Measurements from ENCODE around the gene SH3PXD2A. TPM values are rescaled to one million over a fixed set of nuclear protein-coding genes. Genes with fewer than 3 reads are reported as not detected.

SH3PXD2A gene
- total RNA-seq, 5 donors from 2014 or later (not counting 1 experiment from before 2014, with no cell fraction given) = 5.8 to 11.8 (median 9.8) TPM

DNA sequence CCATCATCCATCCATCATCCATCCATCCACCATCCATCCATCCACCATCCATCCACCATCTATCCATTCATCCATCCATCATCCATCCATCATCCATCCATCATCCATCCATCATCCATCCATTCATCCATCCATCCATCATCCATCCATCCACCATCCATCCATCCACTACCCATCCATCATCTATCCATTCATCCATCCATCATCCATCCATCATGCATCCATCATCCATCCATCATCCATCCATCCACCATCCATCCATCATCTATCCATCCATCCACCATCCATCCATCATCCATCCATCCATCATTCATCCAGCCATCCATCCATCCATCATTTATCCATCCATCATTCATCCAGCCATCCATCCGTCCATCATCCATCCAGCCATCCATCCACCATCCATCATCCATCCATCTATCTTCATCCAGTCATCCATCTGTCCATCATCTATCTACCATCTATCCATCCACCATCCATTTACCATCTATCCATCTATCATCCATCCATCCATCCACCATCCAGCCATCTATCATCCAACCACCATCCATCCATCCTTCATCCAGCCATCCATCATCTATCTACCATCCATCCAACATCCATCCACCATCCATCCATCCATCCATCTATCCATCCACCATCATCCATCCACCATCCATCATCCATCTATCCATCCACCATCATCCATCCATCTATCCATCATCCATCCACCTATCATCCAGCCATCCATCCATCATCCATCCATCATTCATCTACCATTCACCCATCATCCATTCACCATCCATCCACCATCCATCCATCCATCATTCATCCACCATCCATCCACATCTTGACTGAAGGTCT lies 153.8 kb downstream of the SH3PXD2A start:
- Mint-ChIP-seq H3K27me3 (no peaks in the 10 kb centered on the region), H3K4me3 (no peak overlapping the region), H3K27ac (no peak overlapping the region), H3K36me3 (no peaks in the 10 kb centered on the region), H3K9me3 (no peaks in the 10 kb centered on the region), H3K4me1 (peaks cover 2 to 9% (median 6%) of the 10 kb centered on the region in 3 donors)
- no peaks in the 10 kb centered on the region for H3K36me3 ChIP-seq (ENCODE audit: control insufficient read depth in 2 of 2, extremely low read depth in 1 of 2, insufficient read depth in 1 of 2, low read length in 1 of 2)
- no peak for DNase-seq
- H3K4me1 ChIP-seq (ENCODE audit: control insufficient read depth in 1 of 2, extremely low read depth in 1 of 2, insufficient read depth in 2 of 2, low read length in 2 of 2) = peaks cover 0 to 5% of the 10 kb centered on the region in 2 experiments
- ATAC-seq (replicated peaks in 1 of 4) = no peak
- H3K27ac ChIP-seq (ENCODE audit: low read length) = no peak overlapping the region
- ChIA-PET CTCF (interaction anchor here in 1 of 2 donors (1.0 kb wide), 1 partner anchor 16 kb away, joined by 3 read pairs; no protein-coding TSS in a partner anchor), POLR2A (no interaction called here)
- H3K9me3 ChIP-seq = no peaks in the 10 kb centered on the region
- H3K27me3 ChIP-seq (replicated peaks in 1 of 2; ENCODE audit: control insufficient read depth in 2 of 2, extremely low read depth in 1 of 2, insufficient read depth in 2 of 2, low read length in 1 of 2) = peaks cover 0 to 4% of the 10 kb centered on the region in 2 experiments
- WGBS (ENCODE audit: insufficient coverage) = 57% methylated on average over 1 of the region's 1 CpG
- H3K4me3 ChIP-seq (ENCODE audit: control insufficient read depth in 1 of 2, extremely low read depth in 1 of 2, low read length in 1 of 2) = no peak overlapping the region

GRCh38 chr10:103700436-103700715 lies 155.0 kb downstream of the SH3PXD2A start:
- peaks cover 0 to 3% of the 10 kb centered on the region in 2 donors for H3K27me3 Mint-ChIP-seq
- CTCF ChIA-PET = no interaction called here
- no peak overlapping the region for H3K4me3 ChIP-seq (ENCODE audit: control insufficient read depth in 1 of 2, extremely low read depth in 1 of 2, low read length in 1 of 2)

GRCh38 chr10:103699611-103700435 lies 155.6 kb downstream of the SH3PXD2A start:
- H3K4me3 ChIP-seq (ENCODE audit: control insufficient read depth in 1 of 2, extremely low read depth in 1 of 2, low read length in 1 of 2) = no peak overlapping the region
- no peak for DNase-seq
- WGBS (ENCODE audit: insufficient coverage) = 84% methylated on average over 9 of the region's 10 CpGs
- H3K27ac ChIP-seq (ENCODE audit: low read length) = no peak overlapping the region
- no peak overlapping the region for H3K4me3 Mint-ChIP-seq
- peaks cover 0 to 18% of the 10 kb centered on the region in 2 experiments for H3K4me1 ChIP-seq (ENCODE audit: control insufficient read depth in 1 of 2, extremely low read depth in 1 of 2, insufficient read depth in 2 of 2, low read length in 2 of 2)
- H3K36me3 Mint-ChIP-seq = no peaks in the 10 kb centered on the region
- H3K4me1 Mint-ChIP-seq = peaks cover 7 to 21% (median 14%) of the 10 kb centered on the region in 3 donors
- no peak overlapping the region for H3K27ac Mint-ChIP-seq
- peaks cover 0 to 8% of the 10 kb centered on the region in 2 experiments for H3K27me3 ChIP-seq (replicated peaks in 1 of 2; ENCODE audit: control insufficient read depth in 2 of 2, extremely low read depth in 1 of 2, insufficient read depth in 2 of 2, low read length in 1 of 2)
- peaks cover 0 to 3% of the 10 kb centered on the region in 2 donors for H3K27me3 Mint-ChIP-seq
- POLR2A ChIA-PET = no interaction called here
- H3K36me3 ChIP-seq (ENCODE audit: control insufficient read depth in 2 of 2, extremely low read depth in 1 of 2, insufficient read depth in 1 of 2, low read length in 1 of 2) = no peaks in the 10 kb centered on the region
- ATAC-seq (replicated peaks in 1 of 4) = no peak
- no peaks in the 10 kb centered on the region for H3K9me3 ChIP-seq
- H3K9me3 Mint-ChIP-seq = no peaks in the 10 kb centered on the region
- CTCF ChIA-PET = no interaction called here

More at GRCh38 chr10:103700436-103700715, 155.0 kb downstream of the SH3PXD2A start:
- Histone ChIP-seq H3K36me3 (ENCODE audit: control insufficient read depth in 2 of 2, extremely low read depth in 1 of 2, insufficient read depth in 1 of 2, low read length in 1 of 2) (no peaks in the 10 kb centered on the region), H3K27ac (ENCODE audit: low read length) (no peak overlapping the region), H3K27me3 (replicated peaks in 1 of 2; ENCODE audit: control insufficient read depth in 2 of 2, extremely low read depth in 1 of 2, insufficient read depth in 2 of 2, low read length in 1 of 2) (peaks cover 0 to 4% of the 10 kb centered on the region in 2 experiments), H3K9me3 (no peaks in the 10 kb centered on the region), H3K4me1 (ENCODE audit: control insufficient read depth in 1 of 2, extremely low read depth in 1 of 2, insufficient read depth in 2 of 2, low read length in 2 of 2) (peaks cover 0 to 15% of the 10 kb centered on the region in 2 experiments)
- POLR2A ChIA-PET = no interaction called here
- no peaks in the 10 kb centered on the region for H3K36me3 Mint-ChIP-seq
- no peak for ATAC-seq (replicated peaks in 1 of 4)
- no peak overlapping the region for H3K27ac Mint-ChIP-seq
- DNase-seq = no peak
- H3K4me1 Mint-ChIP-seq = peaks cover 7 to 21% (median 14%) of the 10 kb centered on the region in 3 donors
- no peak overlapping the region for H3K4me3 Mint-ChIP-seq
- H3K9me3 Mint-ChIP-seq = no peaks in the 10 kb centered on the region

DNA sequence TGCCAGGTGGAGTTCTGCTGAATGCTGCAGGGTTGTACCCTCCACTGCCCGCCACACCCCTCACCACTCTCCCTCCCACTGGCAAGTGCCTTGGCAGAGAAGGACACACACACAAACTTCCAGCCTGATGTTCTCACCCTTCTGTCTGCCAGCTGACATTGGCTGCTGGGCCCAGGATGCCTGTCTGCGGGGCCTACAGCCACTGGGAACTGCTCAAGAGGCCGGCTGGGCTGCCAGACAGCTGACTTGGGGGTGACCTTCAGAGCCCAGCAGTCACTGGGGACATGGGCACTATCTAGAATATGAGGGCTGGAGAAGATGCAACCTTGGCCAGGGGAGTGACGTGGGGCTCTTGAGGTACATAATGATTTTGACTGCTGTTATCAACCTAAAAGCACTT lies 157.1 kb downstream of the SH3PXD2A start:
- Histone ChIP-seq H3K9me3 (no peaks in the 10 kb centered on the region), H3K27me3 (replicated peaks in 1 of 2; ENCODE audit: control insufficient read depth in 2 of 2, extremely low read depth in 1 of 2, insufficient read depth in 2 of 2, low read length in 1 of 2) (peaks cover 0 to 12% of the 10 kb centered on the region in 2 experiments), H3K4me1 (ENCODE audit: control insufficient read depth in 1 of 2, extremely low read depth in 1 of 2, insufficient read depth in 2 of 2, low read length in 2 of 2) (peaks cover 9 to 31% of the 10 kb centered on the region in 2 experiments), H3K27ac (ENCODE audit: low read length) (no peak overlapping the region), H3K4me3 (ENCODE audit: control insufficient read depth in 1 of 2, extremely low read depth in 1 of 2, low read length in 1 of 2) (no peak overlapping the region), H3K36me3 (ENCODE audit: control insufficient read depth in 2 of 2, extremely low read depth in 1 of 2, insufficient read depth in 1 of 2, low read length in 1 of 2) (no peaks in the 10 kb centered on the region)
- H3K27me3 Mint-ChIP-seq = peaks cover 0 to 3% of the 10 kb centered on the region in 2 donors
- ATAC-seq (replicated peaks in 1 of 4) (no peak), DNase-seq (no peak)
- WGBS (ENCODE audit: insufficient coverage) = no CpG with 5 or more reads among the region's 4 CpGs
- H3K27ac Mint-ChIP-seq = no peak overlapping the region
- ChIA-PET CTCF (interaction anchor here in 1 of 2 donors (0.8 kb wide), 1 partner anchor 10 kb away, joined by 4 read pairs; no protein-coding TSS in a partner anchor), POLR2A (no interaction called here)
- no peaks in the 10 kb centered on the region for H3K9me3 Mint-ChIP-seq
- no peaks in the 10 kb centered on the region for H3K36me3 Mint-ChIP-seq
- H3K4me3 Mint-ChIP-seq = no peak overlapping the region
- peaks cover 13 to 32% (median 20%) of the 10 kb centered on the region in 3 donors for H3K4me1 Mint-ChIP-seq

GRCh38 chr10:103697787-103698186 lies 157.6 kb downstream of the SH3PXD2A start:
- H3K36me3 ChIP-seq (ENCODE audit: control insufficient read depth in 2 of 2, extremely low read depth in 1 of 2, insufficient read depth in 1 of 2, low read length in 1 of 2) = no peaks in the 10 kb centered on the region
- 96% methylated on average over 3 of the region's 4 CpGs for WGBS (ENCODE audit: insufficient coverage)

More at GRCh38 chr10:103697787-103698186, 157.6 kb downstream of the SH3PXD2A start:
- no peaks in the 10 kb centered on the region for H3K36me3 Mint-ChIP-seq
- Histone ChIP-seq H3K27me3 (replicated peaks in 1 of 2; ENCODE audit: control insufficient read depth in 2 of 2, extremely low read depth in 1 of 2, insufficient read depth in 2 of 2, low read length in 1 of 2) (peaks cover 0 to 12% of the 10 kb centered on the region in 2 experiments), H3K4me3 (ENCODE audit: control insufficient read depth in 1 of 2, extremely low read depth in 1 of 2, low read length in 1 of 2) (no peak overlapping the region), H3K9me3 (no peaks in the 10 kb centered on the region), H3K27ac (ENCODE audit: low read length) (no peak overlapping the region), H3K4me1 (ENCODE audit: control insufficient read depth in 1 of 2, extremely low read depth in 1 of 2, insufficient read depth in 2 of 2, low read length in 2 of 2) (peaks cover 9 to 34% of the 10 kb centered on the region in 2 experiments)
- no peak overlapping the region for H3K4me3 Mint-ChIP-seq
- ChIA-PET POLR2A (no interaction called here), CTCF (interaction anchor here in 1 of 2 donors (0.8 kb wide), 1 partner anchor 10 kb away, joined by 4 read pairs; no protein-coding TSS in a partner anchor)
- H3K9me3 Mint-ChIP-seq = no peaks in the 10 kb centered on the region
- H3K4me1 Mint-ChIP-seq = peaks cover 13 to 32% (median 20%) of the 10 kb centered on the region in 3 donors
- H3K27ac Mint-ChIP-seq = no peak overlapping the region
- ATAC-seq (replicated peaks in 1 of 4) (no peak), DNase-seq (no peak)
- H3K27me3 Mint-ChIP-seq = peaks cover 0 to 3% of the 10 kb centered on the region in 2 donors

All from T-cell (primary cell).